NCI-H2081 treated with DMSO at 0.1 percent for 48 hours (cell line): ENCODE results near the gene KCNMA1.

Experiments used
- DNase-seq: peaks from one replicate; lab custom pipeline; 2025; lab: John Stamatoyannopoulos, UW

The KCNMA1 gene

DNA sequence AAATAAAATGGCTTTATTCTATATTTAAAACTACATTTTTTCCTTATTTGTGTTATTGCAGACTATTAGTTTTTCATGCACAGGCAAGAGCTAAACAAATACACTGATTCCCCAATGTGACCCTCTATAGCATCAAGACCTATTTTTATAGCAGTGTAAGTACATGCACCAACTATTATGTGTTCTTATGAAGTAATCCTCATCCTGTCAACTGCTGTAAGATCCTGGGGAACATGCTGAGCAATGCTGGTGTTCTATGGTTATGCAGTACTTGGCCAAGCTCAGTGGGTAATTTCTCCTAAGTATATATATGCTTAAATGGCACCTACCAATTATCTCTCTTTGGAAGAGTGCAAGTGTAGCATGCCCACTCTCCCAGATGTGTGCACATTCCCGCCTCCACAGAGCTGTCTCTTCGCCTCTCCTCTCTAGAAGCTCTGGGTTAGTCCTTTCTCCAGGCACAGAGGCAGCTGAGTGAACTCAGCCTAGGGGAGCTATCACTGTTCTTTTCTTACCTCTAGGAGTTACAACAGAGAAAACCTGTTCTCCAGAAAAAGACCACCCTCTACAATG is 428.8 kb downstream of the KCNMA1 start:
- DNase-seq, result no peak

DNA sequence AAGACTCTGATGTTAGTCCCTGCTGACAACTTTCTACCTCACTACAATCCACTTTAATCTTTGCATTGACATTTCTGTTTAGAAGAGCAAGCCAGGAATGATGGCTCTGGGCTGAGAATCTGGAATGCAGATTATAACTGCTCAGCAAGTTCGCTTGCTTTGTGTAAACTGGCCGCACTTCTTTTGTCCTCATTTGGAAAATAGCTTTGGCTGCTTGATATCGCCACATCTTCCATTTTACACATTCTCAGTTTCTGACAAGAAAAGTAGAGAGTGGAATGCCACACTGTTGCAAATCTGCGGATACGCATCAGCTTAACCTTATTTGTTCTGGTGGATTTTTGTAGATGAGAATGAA is 429.8 kb downstream of the KCNMA1 start:
- no peak for DNase-seq

DNA sequence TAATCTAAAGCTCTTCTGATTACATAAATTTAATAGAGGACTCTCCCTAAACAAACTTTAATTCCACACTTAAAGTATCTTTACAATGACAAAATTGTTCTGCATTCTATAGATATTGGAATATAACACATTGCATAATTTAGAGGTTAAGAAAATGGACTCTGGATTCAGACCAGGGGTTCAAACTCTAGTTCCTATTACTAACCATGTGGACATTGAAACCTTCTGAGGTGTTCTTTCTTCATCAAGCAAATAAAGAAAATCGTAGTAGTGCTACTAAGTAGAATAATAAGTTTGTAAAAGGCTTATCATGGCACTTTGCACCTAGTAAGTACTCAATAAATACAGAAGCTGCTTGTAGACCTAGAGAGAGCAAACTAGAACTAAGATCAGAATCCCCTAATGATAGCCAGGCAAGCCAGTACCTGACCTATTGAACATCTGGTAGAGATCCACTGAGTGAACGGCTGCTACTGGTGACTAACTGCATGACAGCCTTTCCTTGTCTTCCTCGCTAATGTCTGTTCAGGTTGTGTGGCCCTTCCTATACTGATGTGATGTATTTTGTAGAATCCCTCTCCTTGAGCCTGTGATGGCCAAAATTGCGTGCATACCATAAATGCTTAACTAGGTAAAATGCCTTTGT is 430.3 kb downstream of the KCNMA1 start:
- no peak for DNase-seq

DNA sequence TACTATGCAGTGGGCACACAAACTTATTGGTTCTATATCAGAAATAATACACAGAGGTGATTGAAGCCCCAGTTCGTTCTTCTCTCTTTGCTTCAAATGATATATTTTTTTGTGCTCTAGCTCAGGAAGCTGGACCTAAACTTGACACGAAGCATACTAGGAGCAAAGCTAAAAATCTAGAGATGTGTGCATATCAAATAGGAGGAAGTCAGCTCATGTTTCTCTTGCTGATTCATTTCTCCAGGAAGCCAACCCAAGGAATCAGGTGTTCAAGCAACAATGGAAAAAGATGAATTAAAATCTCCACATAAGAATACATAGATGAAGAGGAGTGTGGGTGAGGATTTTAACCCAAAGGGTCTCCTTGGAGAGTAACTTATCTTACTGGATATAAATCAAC is 432.5 kb downstream of the KCNMA1 start:
- DNase-seq, result no peak

DNA sequence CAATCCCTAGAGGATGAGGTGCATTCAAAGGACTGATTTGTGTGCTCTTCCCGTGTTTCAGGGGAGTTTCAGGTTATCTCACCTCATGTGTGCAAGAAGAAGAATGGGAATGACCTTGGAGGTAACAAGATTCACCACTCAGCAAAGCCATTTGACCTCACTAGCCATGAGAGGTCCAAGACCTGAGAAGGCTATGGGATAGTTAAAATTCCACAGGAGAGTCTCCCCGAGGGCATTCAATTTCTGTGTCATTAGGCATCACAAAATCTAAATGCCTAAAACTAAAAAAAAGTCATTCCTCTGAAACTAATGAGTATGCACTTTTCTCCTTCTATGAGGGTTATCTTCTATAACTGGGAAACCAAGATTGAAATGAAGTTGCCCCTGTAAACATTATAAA is 433.4 kb downstream of the KCNMA1 start:
- DNase-seq, result no peak

DNA sequence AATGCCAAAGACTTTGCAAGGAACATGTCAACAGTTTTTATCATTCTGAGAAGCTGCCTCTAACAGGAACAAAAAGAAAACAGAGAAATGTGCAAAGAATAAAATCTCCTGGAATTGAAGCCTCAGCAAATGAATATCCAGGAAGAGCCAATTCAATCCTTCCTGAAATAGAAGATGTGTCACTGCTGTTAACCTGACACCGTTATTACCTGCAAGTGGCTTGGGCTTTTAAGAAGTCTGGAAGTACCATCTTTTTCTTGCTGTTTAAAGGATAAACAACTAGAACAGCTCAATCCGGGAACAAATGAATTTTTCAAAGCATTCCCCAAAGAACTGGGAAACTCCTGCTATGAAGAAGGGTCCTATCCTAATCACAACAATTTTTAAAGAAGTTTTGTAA is 434.8 kb downstream of the KCNMA1 start:
- DNase-seq, result no peak

DNA sequence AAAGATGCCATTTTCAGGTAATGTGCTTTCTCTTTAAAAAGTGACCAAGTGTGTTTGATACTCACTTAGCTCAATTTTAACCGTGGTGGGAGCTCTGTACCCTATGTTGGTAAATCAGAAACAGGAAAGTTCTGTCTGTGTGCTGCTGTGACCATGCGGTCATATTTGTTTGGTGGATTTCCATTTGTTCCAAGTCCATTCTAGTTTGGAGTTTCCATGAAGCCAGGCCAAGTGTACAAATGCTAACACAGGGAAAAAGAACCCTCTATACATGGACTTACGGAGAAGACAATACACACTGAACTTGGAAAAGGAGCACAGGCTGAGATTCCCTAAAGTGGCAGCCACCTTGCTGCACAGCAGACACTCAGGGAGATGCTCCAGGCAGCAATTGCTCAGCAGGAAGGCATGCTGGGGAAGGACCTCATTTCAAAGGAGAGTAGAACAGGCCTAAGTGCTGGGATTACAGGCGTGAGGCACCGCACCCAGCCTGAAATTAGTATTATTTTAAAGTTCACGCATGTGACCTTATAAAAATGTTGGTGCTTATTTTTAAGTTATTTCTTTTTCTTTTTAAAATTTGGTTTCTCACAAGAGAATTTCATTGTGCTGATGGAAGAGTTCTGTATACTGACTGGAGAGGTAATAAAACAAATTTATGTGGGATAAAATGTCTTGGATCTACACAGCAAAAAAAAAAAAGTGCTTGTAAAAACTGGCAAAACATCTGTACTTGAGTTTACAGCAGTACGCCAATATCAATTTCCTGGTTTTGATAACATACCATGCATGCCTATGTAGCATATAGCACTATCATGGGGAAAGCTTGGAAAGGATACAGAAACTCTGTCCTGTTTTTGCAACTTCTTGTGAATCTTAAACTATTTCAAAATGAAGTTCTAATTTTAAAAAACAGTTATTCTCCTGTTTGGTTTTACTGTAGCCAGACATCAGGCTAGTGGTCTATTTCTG is 436.2 kb downstream of the KCNMA1 start:
- DNase-seq, result no peak

DNA sequence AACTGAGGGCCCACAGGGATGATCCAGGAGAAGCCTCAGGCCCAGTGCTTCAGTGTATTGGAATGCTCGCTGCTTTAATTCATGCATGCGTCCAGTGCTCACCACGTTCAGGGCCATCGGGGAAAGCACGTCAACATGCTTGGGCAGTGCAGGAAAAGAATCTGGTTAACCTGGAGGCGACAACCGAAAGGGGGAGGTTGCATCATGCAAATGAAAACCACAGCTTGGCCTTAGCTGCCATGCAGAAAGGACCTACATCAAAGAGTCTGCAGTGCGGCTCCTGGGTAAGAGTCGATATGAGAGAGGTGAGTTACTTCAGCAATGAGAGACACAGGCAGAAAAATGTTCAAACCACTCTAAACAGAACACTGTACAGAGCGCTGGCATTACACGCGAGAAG is 440.1 kb downstream of the KCNMA1 start:
- no peak for DNase-seq

DNA sequence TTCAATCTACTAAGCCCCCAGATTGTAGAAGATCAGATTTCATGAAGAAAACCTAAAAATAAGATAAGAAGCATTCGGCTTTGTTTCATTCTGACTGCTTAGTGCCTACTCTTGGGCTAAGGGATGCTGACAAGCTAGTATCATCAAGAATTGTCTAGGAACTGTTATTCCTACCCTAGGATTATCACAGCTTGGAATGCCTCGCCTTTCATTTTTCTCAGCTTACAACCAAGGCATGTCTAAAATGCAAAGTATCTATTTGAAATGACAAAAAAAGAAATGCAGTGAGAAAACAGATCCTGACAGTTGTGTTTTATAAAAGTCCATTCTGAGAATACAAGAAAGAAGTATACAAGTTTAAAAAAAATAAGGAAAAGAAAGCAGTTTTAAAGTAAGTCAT is 441.0 kb downstream of the KCNMA1 start:
- no peak for DNase-seq

DNA sequence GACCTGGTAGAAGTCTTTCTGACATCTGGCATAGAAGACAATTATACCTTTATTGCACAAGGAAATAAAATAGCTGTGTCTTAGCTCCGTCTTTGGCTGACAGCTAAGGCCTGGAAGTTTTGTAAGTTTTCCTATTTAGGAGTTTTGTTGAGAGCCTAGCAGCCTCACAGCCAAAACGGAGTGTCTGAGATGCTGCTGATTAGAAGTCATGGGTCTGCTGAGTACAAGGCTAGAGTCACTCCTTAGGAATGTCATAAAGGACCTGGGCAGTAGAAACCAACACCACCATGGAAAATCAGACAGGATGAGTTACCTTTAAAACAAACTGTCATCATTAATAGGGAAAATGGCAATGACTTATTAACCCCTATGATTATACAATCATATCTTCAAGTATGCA is 442.5 kb downstream of the KCNMA1 start:
- no peak for DNase-seq

DNA sequence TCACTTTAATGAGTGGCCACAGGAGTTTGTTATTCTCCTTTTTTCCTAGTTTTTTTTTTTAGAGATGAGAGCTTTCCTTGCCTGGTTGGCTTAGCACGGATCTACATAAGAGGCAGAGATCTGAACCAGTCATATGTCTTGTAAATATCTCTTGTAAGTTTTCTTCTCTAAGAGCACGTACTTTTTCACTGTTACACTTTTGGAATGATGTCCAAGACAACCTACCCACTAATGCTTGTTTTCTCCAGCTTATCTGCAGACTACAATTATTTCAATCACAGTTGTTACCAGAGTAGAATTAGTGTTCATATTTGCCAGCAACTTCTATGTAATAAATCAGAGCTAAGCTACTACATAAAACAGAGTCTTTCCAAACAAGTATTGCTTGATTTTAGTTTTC is 444.6 kb downstream of the KCNMA1 start:
- DNase-seq, result no peak

DNA sequence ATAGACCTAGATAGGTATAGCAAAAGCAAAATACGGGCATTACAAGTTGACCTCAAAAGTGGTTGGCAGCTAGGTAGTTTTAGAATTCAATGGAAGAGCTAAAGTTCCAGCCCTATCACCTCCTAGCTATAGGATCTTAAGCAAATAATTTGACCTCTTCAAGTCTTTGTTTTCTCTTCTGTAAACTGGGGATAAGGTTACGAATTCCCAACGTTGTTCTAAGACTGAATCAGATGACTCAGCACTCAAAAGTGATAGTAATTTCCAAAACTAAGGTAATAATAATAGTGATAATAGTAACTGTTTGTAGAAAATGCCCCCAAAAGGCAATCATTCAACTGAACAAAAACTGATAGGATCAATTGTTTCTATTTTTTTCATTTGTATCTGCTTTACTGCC is 445.2 kb downstream of the KCNMA1 start:
- no peak for DNase-seq

DNA sequence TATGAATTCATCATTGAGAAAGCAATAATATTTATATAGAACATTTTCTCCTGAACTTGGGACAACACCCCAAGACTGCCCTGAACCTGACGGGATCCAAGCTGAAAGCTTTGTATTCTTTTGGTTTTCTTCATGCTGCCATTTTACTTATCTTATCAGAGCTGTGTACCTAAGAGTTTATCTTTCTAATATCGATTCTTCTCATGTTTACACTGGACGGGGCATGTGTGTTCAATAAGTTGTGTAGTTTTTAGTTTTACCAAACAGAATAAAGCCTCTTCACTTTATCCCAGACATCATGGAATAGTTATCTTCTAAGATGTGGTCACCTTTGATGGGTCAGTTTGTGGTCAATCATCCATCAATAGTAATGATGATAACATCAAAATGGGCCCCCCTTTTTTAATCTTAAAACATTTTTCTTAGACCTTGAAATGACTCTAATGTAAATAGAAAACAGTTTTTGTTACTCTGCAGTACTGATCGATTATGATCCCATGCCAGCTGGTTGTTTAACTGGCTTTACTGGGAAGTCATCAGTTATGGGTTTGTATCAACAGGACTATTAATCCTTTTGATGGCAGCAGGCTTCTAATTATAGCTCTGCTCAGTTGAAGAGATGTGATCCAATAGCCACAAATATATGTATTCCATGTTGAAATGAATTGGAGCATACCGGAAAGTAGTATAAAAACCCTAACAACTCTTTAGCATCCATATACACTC is 446.1 kb downstream of the KCNMA1 start:
- no peak for DNase-seq

DNA sequence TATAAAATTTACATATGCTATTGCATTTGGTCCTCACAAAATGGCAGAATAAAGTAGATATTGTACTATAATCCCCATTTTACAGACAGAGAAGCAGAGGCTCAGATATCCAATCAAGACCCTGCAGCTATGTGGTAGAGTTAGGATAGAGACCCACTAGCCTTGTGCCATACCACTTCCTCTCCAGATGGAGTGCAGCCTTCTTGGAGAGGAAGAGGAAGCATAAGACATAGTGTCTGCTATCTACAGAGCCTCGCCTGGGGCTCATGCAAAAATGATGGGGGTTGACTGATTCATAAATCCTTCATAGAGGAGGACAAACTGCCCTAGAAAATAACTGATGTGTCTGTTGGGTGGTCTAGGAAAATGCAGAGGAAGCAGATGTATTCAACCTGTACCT is 447.3 kb downstream of the KCNMA1 start:
- no peak for DNase-seq

DNA sequence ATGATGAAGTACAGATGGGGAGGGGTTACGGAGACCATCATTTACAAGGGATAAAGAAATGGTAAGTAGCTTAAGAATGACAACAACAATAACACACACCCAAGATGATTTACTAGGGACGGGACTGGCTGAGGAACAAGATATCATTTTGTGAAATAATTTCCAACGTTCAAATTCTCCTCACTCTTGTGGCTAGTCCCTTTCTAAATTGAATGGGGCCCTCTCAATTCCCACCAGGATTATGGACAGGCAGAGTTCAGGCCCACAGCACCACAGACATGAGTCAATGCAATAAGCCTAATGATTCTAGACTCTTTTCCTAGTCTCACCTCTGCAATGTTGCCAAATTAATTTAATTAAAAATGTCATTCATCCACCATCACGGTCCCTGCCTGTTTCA is 448.1 kb downstream of the KCNMA1 start:
- DNase-seq, result no peak

DNA sequence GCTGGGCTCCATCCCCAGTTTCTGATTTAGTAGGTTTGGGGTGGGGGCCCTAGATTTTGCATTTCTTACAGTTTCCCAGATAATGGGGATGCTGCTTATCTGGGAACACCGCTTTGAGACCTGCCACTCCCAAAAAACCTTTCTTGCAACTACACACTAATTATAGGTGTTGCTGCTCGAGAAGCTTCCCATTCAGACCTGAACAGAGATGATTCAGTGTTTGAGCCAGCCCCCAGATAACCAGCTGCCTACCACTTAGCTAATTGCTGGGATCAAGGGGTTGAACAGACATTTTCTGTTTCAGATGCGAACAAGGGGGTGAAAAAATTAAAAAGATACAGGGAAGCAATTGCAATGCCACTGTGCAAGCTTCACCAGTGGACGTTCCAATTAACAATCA is 448.5 kb downstream of the KCNMA1 start:
- no peak for DNase-seq

DNA sequence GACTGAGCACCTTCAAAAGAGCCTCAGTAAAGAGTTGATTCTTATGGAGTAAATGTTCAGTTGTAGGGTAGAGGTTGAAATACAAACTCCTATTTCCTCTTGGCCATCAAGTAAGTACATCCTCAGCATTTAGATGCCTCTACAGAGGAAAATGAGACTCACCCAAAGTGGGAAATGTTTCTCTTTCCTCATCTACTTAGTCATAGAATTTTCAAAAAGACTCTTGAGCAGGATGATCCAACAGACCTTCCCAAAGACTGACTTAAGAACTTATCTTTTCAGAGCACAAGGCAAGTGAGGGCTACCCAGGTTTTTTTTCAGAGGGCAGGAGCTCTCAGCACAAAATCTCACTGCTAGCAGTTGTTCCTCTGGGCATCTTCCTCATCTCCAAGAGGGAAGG is 449.1 kb downstream of the KCNMA1 start:
- no peak for DNase-seq

DNA sequence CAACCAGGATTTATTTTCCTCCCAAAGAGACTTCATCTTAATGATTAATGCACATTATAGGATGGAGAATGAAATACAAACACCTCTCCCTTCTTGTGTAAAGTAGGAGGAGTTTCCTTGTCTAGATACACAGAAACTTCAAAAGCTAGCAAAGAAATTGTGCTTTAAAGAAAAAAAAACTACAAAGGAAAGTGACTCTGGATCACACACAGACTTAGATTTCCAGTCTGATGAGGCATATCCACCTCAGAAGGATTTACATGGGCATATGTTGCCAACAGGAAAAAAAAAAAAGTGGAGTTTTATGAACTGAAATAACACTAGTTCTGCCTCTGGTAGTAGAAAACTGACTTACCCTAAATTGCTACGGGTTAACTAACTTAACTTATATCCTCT is 449.6 kb downstream of the KCNMA1 start:
- DNase-seq, result no peak

DNA sequence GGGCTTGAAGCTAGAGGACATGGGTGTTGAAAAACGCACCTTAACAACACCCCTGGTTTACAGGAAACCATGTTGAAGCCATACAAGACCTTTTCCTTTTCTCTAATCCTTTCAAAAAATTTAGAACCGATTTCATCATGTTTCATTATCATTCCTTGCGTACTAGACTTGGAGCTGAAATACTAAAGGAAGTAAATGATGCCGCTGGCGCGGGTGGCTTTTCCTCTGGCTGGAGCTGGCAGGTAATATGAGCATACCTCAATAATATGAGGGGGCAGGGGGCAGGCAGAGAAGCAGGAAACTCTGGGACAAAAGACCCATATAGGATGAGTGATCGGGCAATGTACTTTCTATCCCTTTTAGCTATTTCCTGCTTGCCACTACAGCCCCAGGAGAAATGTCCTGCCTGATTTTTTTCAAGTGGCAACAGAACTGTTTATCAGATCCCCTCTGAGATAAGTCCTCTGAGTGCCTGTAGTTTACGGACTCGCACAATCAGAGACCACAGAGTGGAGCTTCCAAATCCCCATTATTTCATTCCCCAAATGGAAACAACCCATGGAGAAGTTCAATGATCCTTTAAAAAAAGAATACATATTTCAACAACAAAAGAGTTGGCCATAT is 450.1 kb downstream of the KCNMA1 start:
- no peak for DNase-seq

DNA sequence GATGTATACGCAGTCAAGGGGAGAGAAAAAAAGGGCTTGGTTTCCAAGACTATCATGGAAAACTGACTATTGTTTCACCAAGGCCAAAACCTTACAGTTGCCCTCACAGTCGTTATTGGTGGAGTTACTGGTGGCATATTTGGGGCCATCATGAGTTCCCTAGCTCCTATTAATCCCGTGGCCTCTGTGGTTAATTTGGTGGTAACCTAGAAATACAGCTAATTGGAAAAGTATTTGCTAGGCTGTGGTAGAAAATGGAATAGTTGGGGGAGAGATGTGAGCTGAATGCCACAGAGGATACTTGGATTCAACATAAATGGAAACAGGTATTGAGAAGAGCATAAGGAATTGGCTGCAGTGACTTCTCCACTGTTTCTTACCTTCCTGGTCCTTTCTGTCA is 450.7 kb downstream of the KCNMA1 start:
- DNase-seq, result no peak

DNA sequence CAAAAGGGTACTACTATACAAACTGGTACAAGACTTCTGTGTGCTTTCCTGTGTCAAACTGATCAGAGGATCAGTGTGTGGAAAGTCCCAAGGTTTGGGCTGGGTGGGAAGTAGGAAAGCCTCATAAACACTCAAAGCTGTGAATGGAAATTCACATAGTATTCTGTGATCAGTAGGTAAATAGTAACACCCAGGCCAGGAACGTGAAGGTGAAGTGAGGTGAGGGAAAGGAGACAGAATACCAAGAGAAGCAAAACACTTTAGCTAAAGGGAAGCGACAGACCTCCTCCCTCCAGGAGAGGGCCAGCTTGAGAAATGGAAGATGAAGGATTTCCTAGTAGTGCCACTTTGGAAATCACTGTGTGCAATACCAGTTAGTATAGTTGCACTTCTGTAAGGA is 451.9 kb downstream of the KCNMA1 start:
- no peak for DNase-seq

DNA sequence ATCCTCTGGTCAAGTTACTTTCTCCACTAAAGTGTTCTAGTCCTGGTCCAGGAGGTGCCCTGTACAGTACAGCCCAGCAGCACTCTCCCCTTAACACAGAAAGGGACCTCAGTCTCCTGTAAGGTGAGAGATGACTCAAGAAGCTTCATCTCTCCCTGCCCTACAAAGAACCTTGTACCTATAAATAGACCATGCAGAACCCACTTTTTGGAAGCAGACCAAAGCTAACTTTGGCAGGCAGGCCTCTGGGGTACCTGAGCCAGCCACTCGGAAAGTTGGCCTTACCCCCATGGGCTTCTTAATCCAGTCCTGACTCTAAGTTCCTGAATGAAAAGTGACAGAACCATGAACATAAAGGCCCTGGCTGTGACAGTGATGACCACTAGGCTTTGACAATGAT is 454.8 kb downstream of the KCNMA1 start:
- DNase-seq, result no peak
